Measurements from ENCODE around the gene ACOT7. TPM values are rescaled to one million over a fixed set of nuclear protein-coding genes. Genes with fewer than 3 reads are reported as not detected.

Gene ACOT7
- total RNA-seq, 2 donors from 2014 or later, result 6.6 to 10.7 TPM

GRCh38 chr1:6298940-6299465, 94.6 kb downstream of the ACOT7 start:
- Histone ChIP-seq H3K36me3 (no peaks in the 10 kb centered on the region), H3K4me3 (no peak overlapping the region), H3K4me1 (no peaks in the 10 kb centered on the region), H3K27ac (no peak overlapping the region), H3K9me3 (no peaks in the 10 kb centered on the region), H3K27me3 (no peaks in the 10 kb centered on the region)
- TF ChIP-seq CTCF (IDR thresholded peaks at IDR 0.05), result no peak
- DNase-seq (ENCODE audit: low spot score), result no peak

- Histone ChIP-seq H3K4me1 (no peaks in the 10 kb centered on the region), H3K36me3 (no peaks in the 10 kb centered on the region), H3K9me3 (no peaks in the 10 kb centered on the region), H3K27me3 (no peaks in the 10 kb centered on the region), H3K4me3 (no peak overlapping the region), H3K27ac (no peak overlapping the region)
- TF ChIP-seq CTCF (IDR thresholded peaks at IDR 0.05), result no peak
- no peak for DNase-seq (ENCODE audit: low spot score)
Observed at GRCh38 chr1:6298530-6298929, 95.0 kb downstream of the ACOT7 start.

- no peak for TF ChIP-seq CTCF (IDR thresholded peaks at IDR 0.05)
Observed at GRCh38 chr1:6295910-6296309, 97.7 kb downstream of the ACOT7 start.

GRCh38 chr1:6294890-6295556, 98.5 kb downstream of the ACOT7 start:
- H3K4me1 ChIP-seq, result peaks cover 0 to 13% of the 10 kb centered on the region in 2 donors
- no peaks in the 10 kb centered on the region for H3K36me3 ChIP-seq
- H3K4me3 ChIP-seq, result no peak overlapping the region
- H3K27ac ChIP-seq, result no peak overlapping the region
- DNase-seq (ENCODE audit: low spot score), result no peak
- no peaks in the 10 kb centered on the region for H3K9me3 ChIP-seq
- TF ChIP-seq CTCF (IDR thresholded peaks at IDR 0.05), result no peak
- no peaks in the 10 kb centered on the region for H3K27me3 ChIP-seq

More at GRCh38 chr1:6295910-6296309, 97.7 kb downstream of the ACOT7 start:
- no peak for DNase-seq (ENCODE audit: low spot score)
- Histone ChIP-seq H3K27me3 (no peaks in the 10 kb centered on the region), H3K27ac (no peak overlapping the region), H3K9me3 (no peaks in the 10 kb centered on the region), H3K36me3 (no peaks in the 10 kb centered on the region), H3K4me1 (peaks cover 0 to 10% of the 10 kb centered on the region in 2 donors), H3K4me3 (no peak overlapping the region)

- Histone ChIP-seq H3K36me3 (no peaks in the 10 kb centered on the region), H3K27me3 (no peaks in the 10 kb centered on the region), H3K27ac (no peak overlapping the region), H3K4me3 (no peak overlapping the region), H3K9me3 (no peaks in the 10 kb centered on the region), H3K4me1 (peaks cover 0 to 18% of the 10 kb centered on the region in 2 donors)
- DNase-seq (ENCODE audit: low spot score), result no peak
- TF ChIP-seq CTCF (IDR thresholded peaks at IDR 0.05), result no peak
Observed at GRCh38 chr1:6294080-6294889, 99.3 kb downstream of the ACOT7 start.
